Measurements from ENCODE around the gene IGFN1. TPM values are rescaled to one million over a fixed set of nuclear protein-coding genes. Genes with fewer than 3 reads are reported as not detected.

IGFN1 gene
- total and polyA plus RNA-seq, 3 donors from 2014 or later = 8.2 to 16.4 (median 12.5) TPM

- WGBS, 2 donors = 28 to 60% methylated on average over 1 to 12 of the region's 12 CpGs
- Histone ChIP-seq H3K4me3 (no peak overlapping the region), H3K36me3 (ENCODE audit: low read depth, missing control alignments) (no peaks in the 10 kb centered on the region), H3K27me3 (no peaks in the 10 kb centered on the region), H3K4me1 (no peaks in the 10 kb centered on the region), H3K9me3 (no peaks in the 10 kb centered on the region), H3K27ac (no peak overlapping the region)
- no peak for DNase-seq
- intact Hi-C loops (cut with DNase I; ENCODE audit: low total_unique reads) = no loop called here
- TF ChIP-seq POLR2A (IDR thresholded peaks at IDR 0.05) (no peak), CTCF (IDR thresholded peaks at IDR 0.05) (no peak)
These were observed 78.1 kb downstream of the IGFN1 start for GRCh38 chr1:201268604-201269151.

GRCh38 chr1:201269281-201269680 lies 78.7 kb downstream of the IGFN1 start:
- TF ChIP-seq POLR2A (IDR thresholded peaks at IDR 0.05) (no peak), CTCF (IDR thresholded peaks at IDR 0.05) (no peak)
- H3K27ac ChIP-seq = no peak overlapping the region
- H3K9me3 ChIP-seq = no peaks in the 10 kb centered on the region
- H3K27me3 ChIP-seq = no peaks in the 10 kb centered on the region
- H3K4me3 ChIP-seq = no peak overlapping the region
- intact Hi-C loops (cut with DNase I; ENCODE audit: low total_unique reads) = no loop called here
- H3K36me3 ChIP-seq (ENCODE audit: low read depth, missing control alignments) = no peaks in the 10 kb centered on the region
- H3K4me1 ChIP-seq = no peaks in the 10 kb centered on the region
- DNase-seq = no peak
- 93 to 97% methylated on average over 7 of the region's 7 CpGs for WGBS, 2 donors

- intact Hi-C loops (cut with DNase I; ENCODE audit: low total_unique reads) = no loop called here
- WGBS, 2 donors = 86 to 92% methylated on average over 6 of the region's 6 CpGs
- no peaks in the 10 kb centered on the region for H3K4me1 ChIP-seq
- H3K27me3 ChIP-seq = no peaks in the 10 kb centered on the region
- no peak for DNase-seq
- no peak overlapping the region for H3K4me3 ChIP-seq
- no peaks in the 10 kb centered on the region for H3K36me3 ChIP-seq (ENCODE audit: low read depth, missing control alignments)
- TF ChIP-seq CTCF (IDR thresholded peaks at IDR 0.05) (no peak), POLR2A (IDR thresholded peaks at IDR 0.05) (no peak)
- no peaks in the 10 kb centered on the region for H3K9me3 ChIP-seq
- H3K27ac ChIP-seq = no peak overlapping the region
These were observed 79.3 kb downstream of the IGFN1 start for GRCh38 chr1:201269900-201270410.

GRCh38 chr1:201270616-201271390 lies 80.2 kb downstream of the IGFN1 start:
- TF ChIP-seq CTCF (IDR thresholded peaks at IDR 0.05) (no peak), POLR2A (IDR thresholded peaks at IDR 0.05) (no peak)
- Histone ChIP-seq H3K4me3 (no peak overlapping the region), H3K27me3 (no peaks in the 10 kb centered on the region), H3K27ac (no peak overlapping the region), H3K9me3 (no peaks in the 10 kb centered on the region), H3K4me1 (no peaks in the 10 kb centered on the region), H3K36me3 (ENCODE audit: low read depth, missing control alignments) (no peaks in the 10 kb centered on the region)
- intact Hi-C loops (cut with DNase I; ENCODE audit: low total_unique reads) = no loop called here
- WGBS, 2 donors = 85 to 95% methylated on average over 6 of the region's 6 CpGs
- DNase-seq = no peak
